HG02678 (cell line): ENCODE results near the gene SIX3.

Experiments
- ATAC-seq: cut with Tn5 transposase; IDR thresholded peaks from one replicate; pipeline ENCODE4 v1.9.1; 2021; ENCODE audit warnings: mild to moderate bottlenecking, moderate library complexity; ENCODE audit not compliant: unreplicated experiment

SIX3 gene

DNA sequence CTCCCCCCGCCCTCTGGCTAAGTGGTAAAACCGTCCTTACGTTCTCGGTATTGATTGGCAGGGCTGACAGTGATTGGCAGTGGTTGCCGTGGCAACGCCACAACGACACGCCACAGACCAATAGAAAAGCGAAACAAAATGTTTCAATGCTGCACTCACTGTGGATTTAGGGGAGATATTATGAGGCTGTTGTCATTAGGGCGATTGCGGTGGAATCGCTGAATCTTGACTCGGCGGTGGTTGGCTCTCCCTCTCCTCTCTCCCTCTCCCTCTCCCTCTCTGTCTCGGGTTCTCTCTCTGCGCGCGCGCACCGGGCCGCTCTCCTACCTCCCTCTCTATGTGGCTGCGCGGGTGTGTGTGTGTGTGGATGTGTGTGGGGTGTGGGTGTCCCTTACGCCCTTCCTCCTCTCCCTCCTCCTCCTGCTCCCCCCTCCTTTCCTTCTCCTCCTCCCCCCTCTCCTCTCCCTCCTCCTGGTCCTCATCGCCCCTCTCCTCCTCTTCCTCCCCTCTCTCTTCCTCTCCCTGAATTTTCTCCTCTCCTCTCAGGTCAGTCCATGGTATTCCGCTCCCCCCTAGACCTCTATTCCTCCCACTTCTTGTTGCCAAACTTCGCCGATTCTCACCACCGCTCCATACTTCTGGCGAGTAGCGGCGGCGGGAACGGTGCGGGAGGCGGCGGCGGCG lies at the start of gene SIX3:
TSS of gene SIX3 (plus strand) at position 152 of the 684 bp plus-strand sequence. CDS start at position 555, 403 bp downstream.
- peak; percentile 68 for ATAC-seq

- no peak for ATAC-seq
Observed at GRCh38 chr2:44894058-44894457, 47.4 kb upstream of the SIX3 start.

DNA sequence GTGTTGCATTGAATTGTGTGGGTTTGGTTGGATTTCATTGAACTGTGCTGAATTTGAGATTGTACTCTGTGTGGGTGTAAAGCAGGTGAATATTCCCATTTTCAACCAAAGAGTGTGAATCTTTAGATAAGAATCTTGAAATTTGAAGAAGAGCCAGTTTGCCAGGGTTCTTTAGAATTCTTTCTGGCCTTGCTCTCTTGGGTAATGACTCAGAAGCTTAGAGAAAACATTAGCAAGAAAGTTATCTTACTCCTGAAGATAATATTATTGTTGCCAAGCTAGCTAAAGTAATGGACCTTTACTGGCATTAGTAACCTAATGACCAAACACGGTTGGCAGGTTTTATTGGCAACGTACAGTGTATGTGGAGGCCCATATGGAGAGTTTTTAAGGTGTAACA lies 46.4 kb upstream of the SIX3 start:
- ATAC-seq = no peak

GRCh38 chr2:44897406-44897805 lies 44.1 kb upstream of the SIX3 start:
- ATAC-seq = no peak

- no peak for ATAC-seq
Observed at GRCh38 chr2:44902217-44903137, 39.0 kb upstream of the SIX3 start.

DNA sequence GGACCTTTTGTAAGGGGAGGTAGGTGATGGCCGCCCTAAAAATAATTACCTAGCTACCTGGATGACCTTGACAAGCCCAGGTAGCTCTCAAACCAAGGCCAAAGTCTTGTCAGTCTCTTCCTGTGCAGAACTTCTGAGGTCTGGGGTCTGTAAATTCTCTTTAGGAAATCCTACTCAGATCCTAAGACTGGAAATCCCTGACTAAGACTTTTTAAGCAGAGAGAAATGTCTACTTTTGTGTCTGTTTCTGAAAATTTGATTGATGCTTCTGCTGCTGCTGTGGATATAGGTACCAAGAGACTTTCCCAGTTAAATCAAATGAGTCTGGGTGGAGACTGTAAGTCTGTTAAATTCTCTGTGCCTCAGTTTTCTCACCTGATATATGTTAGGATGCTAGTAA lies 36.9 kb upstream of the SIX3 start:
- ATAC-seq = no peak

GRCh38 chr2:44906972-44907371 lies 34.5 kb upstream of the SIX3 start:
- no peak for ATAC-seq

DNA sequence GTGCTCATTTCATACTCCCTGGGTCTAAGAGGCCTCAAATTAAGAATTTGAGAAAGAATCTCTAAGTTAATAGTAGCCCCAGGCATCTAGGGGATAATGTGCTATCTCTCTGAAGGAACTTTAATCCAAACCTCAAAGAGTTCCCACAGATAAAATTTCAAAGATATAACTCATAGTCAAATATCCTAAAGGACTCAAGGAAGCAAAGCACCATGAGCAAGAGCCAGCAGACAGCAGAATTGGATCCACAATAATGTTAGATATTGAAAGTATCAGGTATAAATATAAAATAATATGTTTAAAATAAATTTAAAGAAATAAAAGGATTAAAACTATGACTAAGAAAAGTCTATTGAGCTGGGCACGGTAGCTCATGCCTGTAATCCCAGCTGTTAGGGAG lies 31.7 kb upstream of the SIX3 start:
- ATAC-seq = no peak

DNA sequence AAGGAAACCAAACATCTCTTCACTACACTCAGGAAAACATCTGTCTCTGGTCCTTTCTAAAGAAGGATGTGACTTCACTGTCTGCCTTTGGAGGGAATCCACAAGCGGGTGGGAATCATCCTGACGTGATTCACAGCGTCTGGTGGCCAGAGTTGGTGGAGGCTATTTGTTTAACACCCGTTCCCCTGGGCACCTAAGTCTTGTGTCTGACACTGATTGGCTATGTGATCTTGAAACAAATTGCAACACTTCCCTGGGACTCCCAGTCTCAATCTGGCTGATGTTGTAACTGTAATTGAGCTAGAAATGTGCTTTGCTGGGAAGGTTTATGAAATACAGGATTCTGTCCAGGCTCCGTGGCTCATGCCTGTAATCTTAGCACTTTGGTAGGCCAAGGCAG lies 28.8 kb upstream of the SIX3 start:
- ATAC-seq = no peak

- ATAC-seq = no peak
Observed at GRCh38 chr2:44916291-44916690, 25.2 kb upstream of the SIX3 start.

DNA sequence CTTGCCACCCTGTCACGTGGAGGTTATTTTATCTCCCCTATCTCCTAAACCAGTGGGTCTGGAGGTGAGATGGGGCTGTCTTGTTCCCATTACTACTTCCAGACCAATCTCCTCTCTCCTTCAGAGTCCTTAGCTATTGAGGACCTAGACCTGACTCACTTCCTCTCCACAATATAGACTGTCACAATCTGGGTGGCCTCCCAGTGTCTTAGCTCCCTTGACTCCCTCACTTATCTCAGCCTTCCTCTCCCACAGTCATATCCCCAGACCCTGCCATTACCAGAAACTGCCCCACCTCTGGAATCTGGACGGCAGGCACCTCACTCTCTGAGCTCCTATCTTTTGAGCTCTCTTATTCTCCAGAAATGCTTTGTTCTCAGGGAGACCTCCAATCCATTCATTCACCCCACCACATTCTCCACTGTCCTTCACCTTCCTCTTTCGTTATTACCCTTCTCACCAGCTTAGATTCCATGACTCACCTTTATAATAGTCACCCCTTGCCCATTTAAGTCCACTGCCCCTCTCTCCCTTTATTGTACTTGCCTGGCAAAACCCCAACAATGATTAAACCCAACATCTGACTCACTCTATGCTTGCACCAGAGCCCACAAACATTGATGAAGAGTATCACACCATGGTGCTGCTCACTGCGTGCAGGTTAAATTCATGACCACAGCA lies 23.3 kb upstream of the SIX3 start:
- no peak for ATAC-seq

DNA sequence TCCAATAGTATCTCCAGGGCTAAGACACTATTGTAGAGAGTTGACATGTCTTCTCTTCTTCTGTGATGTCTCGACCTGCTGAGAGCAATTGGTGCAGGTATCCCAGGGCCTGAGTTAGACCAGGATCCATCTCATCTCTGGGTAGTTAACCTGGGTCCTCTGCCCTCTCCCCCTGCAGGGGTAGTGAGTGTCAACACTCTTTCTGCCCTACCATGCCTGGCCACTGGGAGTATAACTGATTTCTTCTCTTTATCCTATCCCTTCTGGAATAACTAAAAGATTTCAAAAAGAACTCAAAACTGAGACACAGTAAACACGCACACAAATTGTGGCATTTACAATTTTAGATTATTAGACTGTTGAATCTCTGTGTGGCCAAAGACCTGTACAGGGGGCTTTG lies 20.8 kb upstream of the SIX3 start:
- ATAC-seq = no peak

- no peak for ATAC-seq
Observed at GRCh38 chr2:44922776-44923175, 18.7 kb upstream of the SIX3 start.

- ATAC-seq = no peak
Observed at GRCh38 chr2:44925561-44926136, 15.9 kb upstream of the SIX3 start.

DNA sequence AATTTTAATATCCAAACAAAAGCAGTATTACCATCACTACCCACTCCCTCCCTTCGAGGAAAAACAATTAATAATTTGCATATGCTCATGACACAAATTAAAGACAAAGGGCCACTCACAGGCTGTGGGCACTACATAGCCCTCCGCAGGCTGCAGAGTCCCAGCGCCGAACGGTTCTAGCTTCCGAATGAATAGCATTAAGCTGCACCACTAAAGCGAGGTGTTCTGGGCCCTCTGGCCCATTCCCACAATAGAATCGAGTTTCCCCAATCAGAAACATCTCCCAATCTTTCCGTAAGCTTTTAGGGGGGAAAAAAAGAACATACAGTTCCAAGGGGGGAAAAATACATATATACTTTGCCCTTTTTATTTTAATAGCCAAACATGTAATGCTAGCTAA lies 14.5 kb upstream of the SIX3 start:
- ATAC-seq = no peak

DNA sequence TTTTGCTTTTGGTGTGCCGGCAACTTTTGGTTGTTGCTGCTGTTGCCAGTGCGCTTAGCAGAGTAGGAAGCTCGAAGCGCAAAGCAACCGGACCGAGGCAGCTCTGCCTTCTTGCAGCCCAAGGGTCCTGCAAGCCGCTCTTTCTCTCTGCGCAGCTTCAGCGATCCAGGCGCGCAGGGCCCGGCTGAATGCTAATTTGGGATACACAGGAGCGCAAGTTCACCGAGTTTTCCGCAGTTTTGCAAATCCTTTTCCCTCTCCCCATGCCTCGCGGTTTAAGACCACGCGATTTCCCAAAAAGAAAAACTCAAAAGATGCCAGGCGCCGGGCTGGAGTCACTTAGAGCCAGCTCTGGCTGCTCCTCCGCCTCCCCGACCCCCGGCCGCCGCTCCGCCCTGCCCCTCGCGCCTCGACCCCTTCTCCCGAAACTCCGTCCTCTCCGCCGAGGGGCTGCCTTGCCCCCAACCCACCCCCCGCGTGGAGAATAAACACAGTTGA lies 13.5 kb upstream of the SIX3 start:
- no peak for ATAC-seq

GRCh38 chr2:44928483-44929158 lies 12.9 kb upstream of the SIX3 start:
- no peak for ATAC-seq

DNA sequence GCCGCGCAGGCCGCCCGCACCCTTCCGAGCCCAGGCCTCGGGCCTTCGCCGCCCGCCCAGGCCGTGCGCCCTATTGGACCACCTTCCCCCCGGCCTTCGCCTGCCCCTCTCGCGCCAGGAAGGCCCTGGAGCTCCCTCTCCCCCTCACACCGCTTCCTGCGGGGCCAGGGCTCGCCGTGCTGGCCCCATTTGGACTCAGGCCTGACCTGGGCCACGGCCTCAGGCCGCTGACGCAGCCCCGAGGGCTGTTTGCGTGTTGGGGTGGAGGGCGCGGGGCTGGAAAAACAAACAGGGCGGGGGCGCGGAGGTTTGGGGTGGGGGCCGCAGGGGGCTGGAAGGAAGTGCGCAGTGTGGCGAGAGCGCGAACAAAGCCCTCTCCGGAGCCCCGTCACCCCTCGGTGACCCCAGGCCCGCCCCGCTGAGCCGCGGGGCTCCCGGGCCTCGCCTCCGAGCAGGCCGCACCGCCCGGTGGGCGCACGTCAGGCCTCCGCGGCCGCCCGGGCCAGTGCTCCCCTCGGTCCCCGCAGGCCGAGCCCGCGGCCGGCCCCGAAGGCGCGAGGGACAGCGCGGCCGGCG lies 12.3 kb upstream of the SIX3 start:
- ATAC-seq = no peak

GRCh38 chr2:44929735-44930273 lies 11.7 kb upstream of the SIX3 start:
- ATAC-seq = no peak
